K562 (cell line): ENCODE data around the gene INHBE.
"Not testable (repeated sequence)": the region's sequence is repeated elsewhere in the genome, so short reads cannot be mapped to it uniquely, and the experiment has no call there.

ENCODE experiments used
- ARID2 ChIP-seq: fragments of 450-650 bp; IDR thresholded peaks from 2 replicates; pipeline ENCODE4 v1.6.1; 2017; ENCODE audit warnings: antibody characterized with exemption, mild to moderate bottlenecking
- ATF7 ChIP-seq: fragments of 450-650 bp; IDR thresholded peaks from 2 replicates; pipeline ENCODE4 v1.7.1; 2014; ENCODE audit warnings: mild to moderate bottlenecking, moderate library complexity
- CEBPB ChIP-seq: fragments of 450-650 bp; IDR thresholded peaks from 2 replicates; pipeline ENCODE4 v1.6.1; 2016; ENCODE audit warnings: missing genetic modification characterization, missing compliant biosample characterization
- CTCF ChIP-seq, 3 experiments: IDR thresholded peaks in 2 of 3; conservative IDR thresholded peaks in 1 of 3; 2 replicates each; pipeline ENCODE4 v1.5.1; 2011 to 2012; ENCODE audit warnings: low read length in 3 of 3, mild to moderate bottlenecking in 3 of 3, control low read depth in 2 of 3, improper control_type of control experiment in 1 of 3, inconsistent platforms in 1 of 3, low read depth in 1 of 3, mixed read lengths in 1 of 3, moderate library complexity in 1 of 3; ENCODE audit not compliant: insufficient read depth in 2 of 3
- POLR2A ChIP-seq: fragments of 450-650 bp; conservative IDR thresholded peaks from 2 replicates; pipeline ENCODE4 v1.6.1; 2016
- REST ChIP-seq, 2 experiments: fragments of 450-650 bp; formaldehyde crosslinking in 1 of 2; IDR thresholded peaks; 2 replicates each; pipeline versions ENCODE4 v1.4.0 to v1.6.1; 2014 to 2020; ENCODE audit warnings: mild to moderate bottlenecking in 2 of 2, borderline replicate concordance in 1 of 2, low read depth in 1 of 2
- SMC3 ChIP-seq: conservative IDR thresholded peaks from 2 replicates; pipeline ENCODE4 v1.6.1; 2011; ENCODE audit warnings: low read depth, low read length, improper control_type of control experiment; ENCODE audit not compliant: insufficient read depth
- TAL1 ChIP-seq: fragments of 450-650 bp; IDR thresholded peaks from 2 replicates; pipeline ENCODE4 v1.6.1; 2016; ENCODE audit warnings: mild to moderate bottlenecking
- USF2 ChIP-seq: sonication (generic); formaldehyde crosslinking; IDR thresholded peaks from 2 replicates; pipeline ENCODE4 v1.5.0; 2020; ENCODE audit warnings: missing genetic modification reagents
- ZBTB26 ChIP-seq: fragments of 450-650 bp; formaldehyde crosslinking; IDR thresholded peaks from 2 replicates; pipeline ENCODE4 v1.4.0; 2022; ENCODE audit warnings: missing genetic modification characterization
- ZNF609 ChIP-seq: sonication (generic); formaldehyde crosslinking; IDR thresholded peaks from 2 replicates; pipeline ENCODE4 v1.8.1; 2023; ENCODE audit warnings: missing genetic modification reagents, mild to moderate bottlenecking, borderline replicate concordance

GRCh38 chr12:57502311-57502969 lies 47.3 kb downstream of the INHBE start:
- TF ChIP-seq REST (IDR thresholded peaks at IDR 0.05; ENCODE audit: borderline replicate concordance); REST (CRISPR knock-in tag; IDR thresholded peaks at IDR 0.05; ENCODE audit: low read depth); ZNF609 (CRISPR knock-in tag); ATF7; SMC3; CTCF (IDR thresholded peaks at IDR 0.05 in 2 of 3, conservative IDR thresholded peaks at IDR 0.05 in 1 of 3; ENCODE audit: insufficient read depth in 2 of 3, low read depth in 1 of 3, low read length in 3 of 3); ARID2; TAL1; CEBPB (tag); POLR2A; ZBTB26 (CRISPR knock-in tag); USF2: not testable (repeated sequence)
